PFSK-1 (cell line): ENCODE measurements around the gene TECTA.

Source experiments
- FOXP2 ChIP-seq: optimal IDR thresholded peaks from 2 replicates; pipeline ENCODE3; 2011; ENCODE audit warnings: borderline replicate concordance, control low read depth, inconsistent platforms; ENCODE audit not compliant: insufficient read depth; ENCODE audit errors: extremely low read length, extremely low read depth
- POLR2AphosphoS5 ChIP-seq: IDR thresholded peaks from 2 replicates; pipeline ENCODE4 v1.6.1; 2012; ENCODE audit warnings: low read depth, mild to moderate bottlenecking, control low read depth, low read length, moderate library complexity
- SIN3A ChIP-seq: IDR thresholded peaks from 2 replicates; pipeline ENCODE4 v1.6.1; 2012; ENCODE audit warnings: mild to moderate bottlenecking, low read length, moderate library complexity, borderline replicate concordance; ENCODE audit not compliant: insufficient read depth
- TAF1 ChIP-seq: IDR thresholded peaks from 2 replicates; pipeline ENCODE4 v1.6.1; 2012; ENCODE audit warnings: low read length, control low read depth, borderline replicate concordance; ENCODE audit not compliant: insufficient read depth
- TF ChIP-seq, protein P1 (sequence below), 2 experiments: IDR thresholded peaks; 2 replicates each; pipeline versions ENCODE4 v1.6.1 to v1.8.0; 2011 to 2012; ENCODE audit warnings: low read depth in 2 of 2, low read length in 2 of 2, control low read depth in 1 of 2, inconsistent platforms in 1 of 2, mild to moderate bottlenecking in 1 of 2, moderate library complexity in 1 of 2; ENCODE audit not compliant: insufficient read depth in 1 of 2

- TF ChIP-seq FOXP2 (no peak), POLR2AphosphoS5 (no peak), TAF1 (no peak), SIN3A (no peak)
- TF ChIP-seq, protein P1, sequence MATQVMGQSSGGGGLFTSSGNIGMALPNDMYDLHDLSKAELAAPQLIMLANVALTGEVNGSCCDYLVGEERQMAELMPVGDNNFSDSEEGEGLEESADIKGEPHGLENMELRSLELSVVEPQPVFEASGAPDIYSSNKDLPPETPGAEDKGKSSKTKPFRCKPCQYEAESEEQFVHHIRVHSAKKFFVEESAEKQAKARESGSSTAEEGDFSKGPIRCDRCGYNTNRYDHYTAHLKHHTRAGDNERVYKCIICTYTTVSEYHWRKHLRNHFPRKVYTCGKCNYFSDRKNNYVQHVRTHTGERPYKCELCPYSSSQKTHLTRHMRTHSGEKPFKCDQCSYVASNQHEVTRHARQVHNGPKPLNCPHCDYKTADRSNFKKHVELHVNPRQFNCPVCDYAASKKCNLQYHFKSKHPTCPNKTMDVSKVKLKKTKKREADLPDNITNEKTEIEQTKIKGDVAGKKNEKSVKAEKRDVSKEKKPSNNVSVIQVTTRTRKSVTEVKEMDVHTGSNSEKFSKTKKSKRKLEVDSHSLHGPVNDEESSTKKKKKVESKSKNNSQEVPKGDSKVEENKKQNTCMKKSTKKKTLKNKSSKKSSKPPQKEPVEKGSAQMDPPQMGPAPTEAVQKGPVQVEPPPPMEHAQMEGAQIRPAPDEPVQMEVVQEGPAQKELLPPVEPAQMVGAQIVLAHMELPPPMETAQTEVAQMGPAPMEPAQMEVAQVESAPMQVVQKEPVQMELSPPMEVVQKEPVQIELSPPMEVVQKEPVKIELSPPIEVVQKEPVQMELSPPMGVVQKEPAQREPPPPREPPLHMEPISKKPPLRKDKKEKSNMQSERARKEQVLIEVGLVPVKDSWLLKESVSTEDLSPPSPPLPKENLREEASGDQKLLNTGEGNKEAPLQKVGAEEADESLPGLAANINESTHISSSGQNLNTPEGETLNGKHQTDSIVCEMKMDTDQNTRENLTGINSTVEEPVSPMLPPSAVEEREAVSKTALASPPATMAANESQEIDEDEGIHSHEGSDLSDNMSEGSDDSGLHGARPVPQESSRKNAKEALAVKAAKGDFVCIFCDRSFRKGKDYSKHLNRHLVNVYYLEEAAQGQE (IDR thresholded peaks at IDR 0.05; ENCODE audit: insufficient read depth in 1 of 2, low read depth in 2 of 2, low read length in 2 of 2) = no peak
Observed at GRCh38 chr11:121191818-121192217, 90.8 kb downstream of the TECTA start.
